HG03064 (cell line): ENCODE data around the gene PRR29.
"Not testable (repeated sequence)": the region's sequence is repeated elsewhere in the genome, so short reads cannot be mapped to it uniquely, and the experiment has no call there.

ENCODE experiments used
- ATAC-seq: cut with Tn5 transposase; IDR thresholded peaks from one replicate; pipeline ENCODE4 v1.9.1; 2021; ENCODE audit warnings: low read depth; ENCODE audit not compliant: unreplicated experiment

The PRR29 gene

GRCh38 chr17:63995626-63996025 is 2.5 kb upstream of the PRR29 start:
- no peak for ATAC-seq

GRCh38 chr17:63996430-63997182 is 1.5 kb upstream of the PRR29 start:
- no peak for ATAC-seq

DNA sequence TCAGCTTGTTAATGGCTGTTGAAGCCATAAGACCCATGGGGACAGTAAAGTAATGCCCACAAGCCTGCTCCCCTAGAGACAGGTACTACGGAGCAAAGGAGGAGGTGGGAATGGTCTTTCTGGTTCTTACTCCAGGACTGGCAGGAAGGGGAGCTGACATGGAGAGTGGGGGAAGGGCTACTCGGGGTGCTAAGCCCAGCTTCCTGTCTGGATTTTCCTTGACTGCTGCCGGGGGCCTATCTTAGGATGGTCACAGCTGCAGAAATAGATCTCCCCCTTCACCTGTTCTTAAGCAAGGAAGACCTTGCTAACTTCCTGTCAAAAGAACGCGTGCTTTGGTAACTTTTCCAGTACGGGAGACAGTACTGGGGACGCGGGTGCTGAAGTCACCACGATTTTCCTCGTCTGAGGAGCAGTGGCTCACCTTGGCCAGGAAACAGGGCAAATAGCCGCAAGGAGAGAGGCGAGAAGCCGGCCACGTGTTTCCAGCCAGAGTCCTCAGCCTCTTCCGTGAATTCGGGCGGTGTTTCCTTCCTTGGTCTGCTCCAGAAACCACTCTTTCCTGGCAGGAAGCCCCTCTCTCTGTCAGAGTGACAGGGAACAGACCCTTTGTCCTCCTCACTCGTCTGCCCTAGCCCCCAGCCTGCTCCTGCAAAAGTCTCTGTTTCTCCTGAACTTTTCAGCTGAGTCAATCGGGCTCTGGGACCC is 656 bp upstream of the PRR29 start:
- ATAC-seq: no peak

GRCh38 chr17:63998721-63999679 is 849 bp downstream of the PRR29 start:
- no peak for ATAC-seq

DNA sequence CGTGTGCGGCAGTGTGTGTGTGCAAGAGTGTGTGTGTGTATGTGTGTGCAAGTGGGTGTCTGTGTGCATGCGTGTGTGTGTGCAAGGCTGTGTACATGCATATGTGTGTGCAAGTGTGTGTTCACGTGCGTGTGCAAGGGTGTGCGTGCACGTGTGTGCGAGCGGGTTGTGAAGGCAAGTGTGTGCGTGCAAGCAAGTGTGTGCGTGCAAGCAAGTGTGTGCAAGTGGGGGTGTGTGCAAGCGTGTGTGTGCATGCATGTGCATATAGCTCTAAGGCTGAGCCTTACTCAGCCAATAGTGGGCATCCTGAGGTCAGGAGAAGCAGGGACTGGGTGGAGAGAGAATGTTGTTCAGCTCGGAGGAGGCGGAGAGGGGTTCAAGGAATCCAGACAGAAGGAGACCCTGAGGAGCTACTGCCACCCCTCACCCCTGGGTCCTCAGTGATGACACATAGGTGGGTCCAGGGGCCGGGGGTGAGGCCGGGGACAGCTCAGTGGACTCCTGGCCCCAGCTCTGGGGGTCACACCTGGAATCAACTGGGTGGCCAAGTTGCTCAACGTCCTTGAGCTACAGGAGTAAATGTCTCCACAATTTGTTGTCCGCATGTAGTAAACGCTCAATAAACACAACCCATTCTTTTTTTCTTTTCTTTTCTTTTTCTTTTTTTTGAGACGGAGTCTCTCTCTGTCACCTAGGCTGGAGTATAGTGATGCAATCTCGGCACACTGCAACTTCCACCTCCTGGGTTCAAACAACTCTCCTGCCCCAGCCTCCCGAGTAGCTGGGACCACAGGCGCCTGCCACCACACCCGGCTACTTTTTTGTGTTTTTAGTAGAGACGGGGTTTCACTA is 1.8 kb downstream of the PRR29 start:
- ATAC-seq: no peak

DNA sequence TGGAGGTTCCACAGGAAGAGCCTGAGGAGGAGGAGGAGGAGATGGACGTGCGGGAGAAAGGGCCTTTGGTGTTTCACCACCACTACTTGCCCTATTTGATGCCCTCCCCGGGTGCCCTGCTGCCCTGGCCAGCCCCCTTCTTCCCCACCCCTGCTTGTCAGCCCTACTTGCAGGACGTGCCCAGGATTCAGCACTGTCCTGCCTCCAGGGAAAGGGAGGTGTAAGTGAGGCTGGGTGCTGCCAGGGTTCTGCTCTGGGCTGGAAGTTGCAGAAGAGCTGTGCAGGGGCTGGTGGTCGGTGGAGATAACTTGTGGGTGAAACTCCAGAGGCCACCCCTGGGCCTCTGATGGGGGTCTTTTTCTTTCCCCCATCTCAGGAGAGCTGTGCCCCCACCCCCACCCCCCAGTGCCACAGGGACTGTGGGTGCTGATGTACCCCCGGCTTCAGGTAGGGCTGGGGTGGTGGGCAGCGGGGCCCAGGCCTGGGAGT is 3.0 kb downstream of the PRR29 start:
- no peak for ATAC-seq

GRCh38 chr17:64001763-64002529 is 3.8 kb downstream of the PRR29 start:
- ATAC-seq: no peak

- no peak for ATAC-seq
These were observed 4.7 kb downstream of the PRR29 start for GRCh38 chr17:64002658-64003525.

DNA sequence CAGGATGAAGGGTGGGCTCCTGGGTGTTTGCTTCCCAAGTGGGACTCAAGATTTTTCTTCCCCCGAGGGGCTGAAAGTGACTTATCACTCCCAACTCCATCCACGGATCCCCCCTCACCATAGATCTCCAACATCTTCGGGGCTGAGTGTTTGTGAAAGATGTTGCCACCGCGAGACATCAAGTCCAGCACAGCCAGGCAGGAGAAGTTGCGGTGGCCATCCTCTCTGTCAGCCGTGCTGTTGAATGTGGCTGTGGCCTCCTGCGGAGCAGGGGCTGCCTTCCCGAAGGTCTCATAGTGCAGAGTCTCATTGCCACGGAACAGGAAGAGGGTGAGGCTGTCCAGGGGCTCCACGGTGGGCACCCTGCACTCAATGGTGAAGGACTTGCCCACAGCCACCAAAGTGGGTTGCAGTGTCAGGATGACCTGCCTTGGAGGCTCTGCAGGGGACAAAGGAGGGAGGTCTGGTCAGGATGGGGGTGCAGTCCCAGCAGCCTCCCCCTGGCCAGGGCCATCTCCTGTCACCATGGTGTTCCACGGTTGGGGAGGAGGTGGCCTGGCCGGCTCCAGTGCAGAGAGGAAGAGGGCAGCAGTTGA is 5.5 kb downstream of the PRR29 start:
- no peak for ATAC-seq

- no peak for ATAC-seq
These were observed 6.1 kb downstream of the PRR29 start for GRCh38 chr17:64004218-64004770.

DNA sequence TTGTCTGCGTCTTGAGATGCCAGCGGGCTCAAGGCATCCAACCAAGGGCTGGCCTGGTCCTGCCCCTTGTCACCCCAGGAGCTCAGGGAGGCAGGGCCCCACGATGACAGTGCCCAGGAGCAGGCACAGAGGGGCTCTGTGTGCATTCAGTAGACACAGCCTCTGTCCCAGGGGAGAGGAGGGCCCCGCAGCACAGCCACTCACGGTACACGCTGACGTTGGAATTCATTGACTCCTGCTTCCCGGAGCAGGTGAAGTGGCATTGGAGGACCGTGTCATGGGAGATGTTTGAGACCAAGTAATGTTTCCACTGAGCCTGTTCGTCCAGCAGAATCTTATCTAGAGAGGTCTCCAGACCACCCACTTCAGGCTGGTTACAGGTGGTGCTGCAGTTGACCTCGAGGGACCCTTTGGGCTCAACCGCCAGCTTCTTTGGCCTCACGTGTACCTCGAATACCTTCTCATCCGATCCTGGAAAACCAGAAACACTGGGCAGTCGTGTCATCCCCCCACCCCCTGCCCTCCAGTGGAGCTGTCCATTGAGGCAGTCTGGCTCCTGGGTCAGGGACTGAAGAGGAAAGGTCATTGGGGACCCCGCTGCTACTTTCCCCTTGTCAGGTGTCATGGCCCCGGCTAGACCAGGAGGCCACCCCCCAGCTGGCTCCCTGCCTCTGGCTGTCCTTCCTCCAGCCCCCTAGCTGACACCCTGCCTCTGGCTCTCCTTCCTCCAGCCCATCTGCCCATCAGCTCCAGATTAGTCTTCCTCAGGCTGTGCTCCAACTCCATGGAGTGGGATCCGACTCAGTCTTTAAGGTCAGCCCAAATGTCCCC is 7.0 kb downstream of the PRR29 start:
- ATAC-seq: no peak

GRCh38 chr17:64005734-64006167 is 7.6 kb downstream of the PRR29 start:
- no peak for ATAC-seq

DNA sequence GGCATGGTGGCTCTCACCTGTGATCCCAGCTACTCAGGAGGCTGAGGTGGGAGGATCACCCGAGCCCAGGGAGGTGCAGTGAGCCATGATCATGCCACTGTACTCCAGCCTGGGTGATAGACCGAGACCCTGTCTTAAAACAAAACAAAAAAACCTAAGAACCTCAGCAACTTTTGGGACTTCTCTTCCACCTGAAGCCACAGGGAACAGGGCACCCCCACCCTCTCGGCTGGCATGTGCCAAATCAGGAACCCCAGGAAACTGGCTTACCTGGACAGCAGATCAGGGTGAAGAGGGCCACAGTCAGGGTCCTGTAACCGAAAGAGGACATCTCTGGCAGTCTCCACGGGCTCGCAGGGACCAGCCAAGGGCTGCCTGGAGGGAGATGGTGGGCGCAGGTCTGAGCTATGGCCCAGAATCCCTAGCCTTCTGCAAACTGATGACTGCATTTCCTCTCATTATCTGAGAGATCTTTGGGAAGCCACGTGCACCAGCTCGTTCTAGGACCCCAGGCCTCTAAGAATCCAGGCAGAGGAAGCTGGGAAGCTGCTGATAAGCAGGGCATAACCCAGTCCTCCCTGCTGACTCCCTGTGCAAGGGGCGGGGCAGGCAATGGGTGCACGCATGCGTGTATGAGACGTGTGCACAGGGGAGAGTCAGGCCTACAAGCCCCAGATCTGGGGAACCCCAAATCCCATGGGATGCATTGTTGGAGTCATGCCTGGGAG is 8.4 kb downstream of the PRR29 start:
- no peak for ATAC-seq

DNA sequence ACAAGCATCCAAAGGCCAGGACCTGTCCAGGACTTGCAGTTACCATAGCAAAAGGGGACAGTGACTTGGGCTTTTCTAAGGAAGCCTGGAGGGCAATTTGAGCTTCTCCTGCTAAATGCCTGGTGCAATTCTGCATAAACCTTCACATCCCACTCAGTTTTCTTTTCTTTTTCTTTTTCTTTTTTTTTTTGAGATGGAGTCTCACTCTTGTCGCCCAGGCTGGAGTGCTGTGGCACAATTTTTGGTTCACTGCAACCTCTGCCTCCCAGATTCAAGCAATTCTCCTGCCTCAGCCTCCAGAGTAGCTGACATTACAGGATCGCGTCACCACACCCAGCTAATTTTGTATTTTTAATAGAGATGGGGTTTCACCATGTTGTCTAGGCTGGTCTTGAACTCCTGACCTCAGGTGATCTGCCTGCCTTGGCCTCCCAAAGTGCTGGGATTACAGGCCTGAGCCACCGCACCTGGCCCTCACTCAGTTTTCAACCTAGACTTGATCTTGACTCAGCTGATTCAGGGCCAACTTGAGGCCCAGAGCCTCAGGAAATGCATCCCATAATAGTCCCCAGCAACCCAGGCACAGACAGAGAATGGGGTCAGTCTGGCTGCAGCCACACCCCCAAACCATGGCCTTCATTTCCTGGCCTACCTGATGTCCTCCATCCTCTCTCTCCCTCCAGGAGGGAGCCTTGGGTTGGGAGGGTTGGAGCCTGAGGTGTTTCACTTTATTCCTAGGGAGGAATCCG is 9.1 kb downstream of the PRR29 start:
- ATAC-seq: not testable (repeated sequence)

GRCh38 chr17:64007838-64008282 is 9.7 kb downstream of the PRR29 start:
- ATAC-seq: no peak
